ENCODE data around the gene PRDM1.

Gene PRDM1

GRCh38 chr6:106087548-106088325, 1.6 kb downstream of the PRDM1 start:
- CTCF ChIA-PET = interaction anchor here (0.6 to 2.8 kb wide), 8 partner anchors 11 to 1141 kb away, joined by 3 to 22 read pairs (median 4); no protein-coding TSS in a partner anchor
- H3K4me1 ChIP-seq (ENCODE audit: control insufficient read depth, insufficient read depth, low read length) = peaks cover 8% of the 10 kb centered on the region
- POLR2A ChIA-PET = interaction anchor here (0.7 to 2.0 kb wide), 2 partner anchors 73 to 96 kb away, joined by 5 to 7 read pairs; no protein-coding TSS in a partner anchor

GRCh38 chr6:106090001-106090400, 3.9 kb downstream of the PRDM1 start:
- CTCF ChIA-PET = interaction anchor here (0.5 to 2.4 kb wide), 14 partner anchors 18 to 461 kb away, joined by 3 to 32 read pairs (median 4); no protein-coding TSS in a partner anchor
- no peaks in the 10 kb centered on the region for H3K36me3 ChIP-seq (ENCODE audit: control insufficient read depth in 2 of 2, insufficient read depth in 1 of 2, low read length in 2 of 2)
- H3K9me3 ChIP-seq (ENCODE audit: control insufficient read depth, insufficient read depth, low read depth, low read length) = no peaks in the 10 kb centered on the region
- POLR2A ChIA-PET = no interaction called here
- TF ChIP-seq ZNF654 (tag by site-specific recombination; IDR thresholded peaks at IDR 0.05; ENCODE audit: low read depth) = peak; percentile 41
- no peak for TF ChIP-seq GFI1B (tag by site-specific recombination; IDR thresholded peaks at IDR 0.05)
- TF ChIP-seq ZNF335 (tag by site-specific recombination; conservative IDR thresholded peaks at IDR 0.05) = no peak
- TF ChIP-seq CTCF (tag by site-specific recombination; IDR thresholded peaks at IDR 0.05) = peak; percentile 48; the same call in 1 of the 2 replicates
- no peak for TF ChIP-seq ZXDB (tag by site-specific recombination; IDR thresholded peaks at IDR 0.05)
- no peak for TF ChIP-seq ZNF214 (tag by site-specific recombination; IDR thresholded peaks at IDR 0.05; ENCODE audit: borderline replicate concordance)
- no peak for TF ChIP-seq ZBTB21 (tag by site-specific recombination; IDR thresholded peaks at IDR 0.05)
- TF ChIP-seq ZNF518A (tag by site-specific recombination; conservative IDR thresholded peaks at IDR 0.05; ENCODE audit: low read depth) = no peak
- TF ChIP-seq TRIM28 (IDR thresholded peaks at IDR 0.05; ENCODE audit: borderline replicate concordance, low read length) = no peak
- no peak for TF ChIP-seq ZNF747 (tag by site-specific recombination; IDR thresholded peaks at IDR 0.05)
- no peak for TF ChIP-seq ZNF112 (tag by site-specific recombination; IDR thresholded peaks at IDR 0.05)
- no peak for TF ChIP-seq ZBTB1 (tag by site-specific recombination; IDR thresholded peaks at IDR 0.05)
- TF ChIP-seq ZNF843 (tag by site-specific recombination; IDR thresholded peaks at IDR 0.05) = no peak
- no peak for TF ChIP-seq ZBTB44 (tag by site-specific recombination; IDR thresholded peaks at IDR 0.05)
- no peak overlapping the region for H3K4me3 ChIP-seq (ENCODE audit: low read depth, low read length)
- H3K4me1 ChIP-seq (ENCODE audit: control insufficient read depth, insufficient read depth, low read length) = peaks cover 6% of the 10 kb centered on the region
- H3K27ac ChIP-seq (ENCODE audit: extremely low read depth, low read depth, low read length) = no peak overlapping the region

More at GRCh38 chr6:106087548-106088325, 1.6 kb downstream of the PRDM1 start:
- TF ChIP-seq HOXA7 (CRISPR knock-in tag; IDR thresholded peaks at IDR 0.05; ENCODE audit: borderline replicate concordance) = no peak
- Histone ChIP-seq H3K9me3 (ENCODE audit: control insufficient read depth, insufficient read depth, low read depth, low read length) (no peaks in the 10 kb centered on the region), H3K4me3 (ENCODE audit: low read depth, low read length) (no peak overlapping the region), H3K27ac (ENCODE audit: extremely low read depth, low read depth, low read length) (no peak overlapping the region), H3K36me3 (ENCODE audit: control insufficient read depth in 2 of 2, insufficient read depth in 1 of 2, low read length in 2 of 2) (no peaks in the 10 kb centered on the region)
